DOHH2 (cell line): ENCODE data around the gene UBL3.
A peak's percentile ranks its signal among the peaks of the same experiment; 100 is the strongest.

ENCODE experiments used
- H3F3A ChIP-seq: fragments of 200-600 bp; sonication (generic), shearing (Covaris generic); 2 replicates; pipeline ENCODE4 v1.6.0; 2016; ENCODE audit warnings: antibody characterized with exemption, mild to moderate bottlenecking; ENCODE audit not compliant: control insufficient read depth, insufficient read depth
- H3K27ac ChIP-seq: fragments of 200-600 bp; sonication (generic); 2 replicates; pipeline ENCODE4 v1.5.1; 2014; ENCODE audit warnings: low read depth, mild to moderate bottlenecking, low read length, moderate library complexity
- H3K27me3 ChIP-seq: fragments of 200-600 bp; sonication (generic); 2 replicates; pipeline ENCODE4 v1.6.1; 2014; ENCODE audit warnings: mild to moderate bottlenecking, low read length, mixed read lengths; ENCODE audit not compliant: control insufficient read depth
- H3K36me3 ChIP-seq: fragments of 200-600 bp; sonication (generic); 2 replicates; pipeline ENCODE4 v1.6.1; 2014; ENCODE audit warnings: mild to moderate bottlenecking, low read length, moderate library complexity, mixed read lengths; ENCODE audit not compliant: control insufficient read depth
- H3K4me1 ChIP-seq: fragments of 200-600 bp; sonication (generic); 2 replicates; pipeline ENCODE4 v1.6.1; 2014; ENCODE audit warnings: mild to moderate bottlenecking, low read length, mixed read lengths; ENCODE audit not compliant: control insufficient read depth
- H3K4me2 ChIP-seq: fragments of 200-600 bp; sonication (generic); 2 replicates; pipeline ENCODE4 v1.6.0; 2014; ENCODE audit warnings: mild to moderate bottlenecking, low read length, moderate library complexity
- H3K4me3 ChIP-seq: fragments of 200-600 bp; sonication (generic); 2 replicates; pipeline ENCODE4 v1.5.1; 2014; ENCODE audit warnings: mild to moderate bottlenecking, low read length, mixed read lengths
- H3K79me2 ChIP-seq: fragments of 200-600 bp; sonication (generic); 2 replicates; pipeline ENCODE4 v1.6.1; 2014; ENCODE audit warnings: mild to moderate bottlenecking, low read length, mixed read lengths; ENCODE audit not compliant: control insufficient read depth
- H3K9me2 ChIP-seq: fragments of 200-600 bp; sonication (generic); replicated peaks from 2 replicates; pipeline ENCODE4 v1.6.1; 2014; ENCODE audit warnings: mild to moderate bottlenecking, low read length, mixed read lengths; ENCODE audit not compliant: control insufficient read depth
- H3K9me3 ChIP-seq: fragments of 200-600 bp; sonication (generic); 2 replicates; pipeline ENCODE4 v1.6.1; 2014; ENCODE audit warnings: antibody characterized with exemption, low read length, mixed read lengths; ENCODE audit not compliant: control insufficient read depth, insufficient read depth
- H4K20me1 ChIP-seq: fragments of 200-600 bp; sonication (generic); 2 replicates; pipeline ENCODE4 v1.6.0; 2014; ENCODE audit warnings: low read depth, mild to moderate bottlenecking, antibody characterized with exemption, low read length, moderate library complexity; ENCODE audit not compliant: control insufficient read depth, insufficient read depth
- EZH2phosphoT487 ChIP-seq: fragments of 200-600 bp; sonication (generic); IDR thresholded peaks from 2 replicates; pipeline ENCODE4 v1.6.1; 2017; ENCODE audit warnings: borderline replicate concordance, mild to moderate bottlenecking, antibody characterized with exemption, low read length, moderate library complexity, mixed read lengths
- TF ChIP-seq, protein P1 (sequence below): fragments of 200-600 bp; sonication (generic); IDR thresholded peaks from one replicate; pipeline ENCODE4 v1.5.1; 2014; ENCODE audit warnings: antibody characterized with exemption, mild to moderate bottlenecking, low read depth, low read length; ENCODE audit not compliant: poor library complexity, severe bottlenecking

Gene UBL3

DNA sequence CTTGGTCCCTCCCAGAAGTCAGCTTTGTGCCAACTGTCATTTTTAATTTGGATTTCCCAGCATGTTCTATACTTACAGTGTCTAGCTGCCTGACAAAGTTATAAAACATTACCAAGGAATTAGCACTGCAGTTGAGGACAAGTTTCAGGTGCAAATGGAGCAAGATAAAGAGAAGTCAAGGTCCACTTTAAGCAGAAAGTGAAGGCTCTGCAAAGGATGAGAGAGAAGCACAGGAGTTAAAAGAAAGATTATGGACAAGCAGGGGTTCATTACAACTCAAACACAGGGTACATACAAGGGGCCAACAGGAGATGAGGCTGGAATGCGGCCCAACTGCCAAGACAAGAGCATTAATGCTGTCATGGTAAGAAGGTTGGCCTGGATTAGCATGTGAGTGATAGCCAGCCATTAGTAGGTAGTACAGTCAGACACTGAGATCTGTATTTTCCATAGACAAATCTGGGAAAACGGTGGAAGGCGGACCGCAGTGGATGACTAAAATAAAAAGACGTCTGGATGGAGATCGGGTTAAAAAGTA lies 17.6 kb downstream of the UBL3 start:
- Histone ChIP-seq H3K9me2 (no peaks in the 10 kb centered on the region), H3K4me2 (no peak overlapping the region), H3K27ac (no peak overlapping the region), H4K20me1 (no peaks in the 10 kb centered on the region), H3K79me2 (peaks cover 2% of the 10 kb centered on the region; the same call in 1 of the 2 replicates), H3F3A (no peaks in the 10 kb centered on the region), H3K27me3 (no peaks in the 10 kb centered on the region), H3K4me3 (no peak overlapping the region), H3K9me3 (no peaks in the 10 kb centered on the region), H3K36me3 (no peaks in the 10 kb centered on the region), H3K4me1 (no peaks in the 10 kb centered on the region)
- no peak for TF ChIP-seq EZH2phosphoT487

DNA sequence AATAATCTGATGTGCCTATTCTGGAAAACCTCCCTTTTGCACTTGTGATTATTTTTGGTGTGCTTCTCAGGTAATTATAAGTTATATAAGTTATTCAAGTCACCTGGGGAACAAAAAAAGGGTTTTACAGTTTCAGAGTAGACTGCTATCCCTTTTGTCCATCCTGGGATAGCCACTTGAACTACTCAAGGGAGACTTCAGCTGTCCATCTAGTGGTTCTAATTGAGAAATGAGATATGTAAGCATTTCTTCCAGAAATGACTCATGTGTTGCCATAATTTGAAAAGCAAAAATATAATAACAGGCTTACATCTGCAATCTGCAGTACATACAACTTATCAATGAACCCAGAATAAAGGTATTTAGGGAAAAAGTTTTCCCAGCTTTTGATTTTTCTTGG lies 20.4 kb downstream of the UBL3 start:
- TF ChIP-seq, protein P1, sequence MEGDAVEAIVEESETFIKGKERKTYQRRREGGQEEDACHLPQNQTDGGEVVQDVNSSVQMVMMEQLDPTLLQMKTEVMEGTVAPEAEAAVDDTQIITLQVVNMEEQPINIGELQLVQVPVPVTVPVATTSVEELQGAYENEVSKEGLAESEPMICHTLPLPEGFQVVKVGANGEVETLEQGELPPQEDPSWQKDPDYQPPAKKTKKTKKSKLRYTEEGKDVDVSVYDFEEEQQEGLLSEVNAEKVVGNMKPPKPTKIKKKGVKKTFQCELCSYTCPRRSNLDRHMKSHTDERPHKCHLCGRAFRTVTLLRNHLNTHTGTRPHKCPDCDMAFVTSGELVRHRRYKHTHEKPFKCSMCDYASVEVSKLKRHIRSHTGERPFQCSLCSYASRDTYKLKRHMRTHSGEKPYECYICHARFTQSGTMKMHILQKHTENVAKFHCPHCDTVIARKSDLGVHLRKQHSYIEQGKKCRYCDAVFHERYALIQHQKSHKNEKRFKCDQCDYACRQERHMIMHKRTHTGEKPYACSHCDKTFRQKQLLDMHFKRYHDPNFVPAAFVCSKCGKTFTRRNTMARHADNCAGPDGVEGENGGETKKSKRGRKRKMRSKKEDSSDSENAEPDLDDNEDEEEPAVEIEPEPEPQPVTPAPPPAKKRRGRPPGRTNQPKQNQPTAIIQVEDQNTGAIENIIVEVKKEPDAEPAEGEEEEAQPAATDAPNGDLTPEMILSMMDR, result no peak
- TF ChIP-seq EZH2phosphoT487, result no peak
- no peaks in the 10 kb centered on the region for H3K36me3 ChIP-seq

DNA sequence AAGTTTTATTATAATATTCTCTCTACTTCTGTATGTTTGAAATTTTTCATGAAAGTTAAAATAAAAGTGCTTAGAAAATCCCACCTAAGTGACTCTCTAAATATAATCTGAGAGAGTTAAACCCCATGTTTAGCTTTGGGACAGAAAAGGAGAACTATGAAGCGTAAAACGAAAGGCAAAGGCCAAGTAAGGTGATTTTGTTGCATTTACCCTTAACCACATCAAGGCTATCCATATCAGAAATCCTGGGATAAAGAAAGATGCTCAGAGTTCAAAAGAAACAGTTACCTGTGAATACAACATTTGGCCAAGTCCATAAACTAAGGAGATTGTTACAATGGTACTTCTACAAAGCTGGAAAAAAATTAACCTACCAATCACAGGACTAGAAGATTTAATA lies 31.3 kb downstream of the UBL3 start:
- Histone ChIP-seq H3K27me3 (peaks cover 23% of the 10 kb centered on the region), H3K9me2 (no peaks in the 10 kb centered on the region), H3F3A (peaks cover 14% of the 10 kb centered on the region), H3K9me3 (no peaks in the 10 kb centered on the region), H3K4me2 (no peak overlapping the region), H4K20me1 (peaks cover 21% of the 10 kb centered on the region), H3K4me1 (peaks cover 22% of the 10 kb centered on the region), H3K4me3 (no peak overlapping the region), H3K36me3 (no peaks in the 10 kb centered on the region), H3K27ac (no peak overlapping the region), H3K79me2 (peaks cover 3% of the 10 kb centered on the region; the same call in 1 of the 2 replicates)
- no peak for TF ChIP-seq EZH2phosphoT487
- TF ChIP-seq, protein P1, result no peak

More for the DNA sequence above, 20.4 kb downstream of the UBL3 start:
- Histone ChIP-seq H3K4me1 (no peaks in the 10 kb centered on the region), H3K4me3 (no peak overlapping the region), H3K4me2 (no peak overlapping the region), H3K9me3 (no peaks in the 10 kb centered on the region), H3K9me2 (no peaks in the 10 kb centered on the region), H3K79me2 (no peaks in the 10 kb centered on the region), H3K27me3 (no peaks in the 10 kb centered on the region), H3K27ac (no peak overlapping the region), H4K20me1 (no peaks in the 10 kb centered on the region), H3F3A (no peaks in the 10 kb centered on the region)

GRCh38 chr13:29817604-29818378 lies 32.6 kb downstream of the UBL3 start:
- peaks cover 21% of the 10 kb centered on the region for H4K20me1 ChIP-seq
- peak overlapping the region; percentile 53 for H3K4me2 ChIP-seq
- peaks cover 3% of the 10 kb centered on the region; the same call in 1 of the 2 replicates for H3K79me2 ChIP-seq
- no peaks in the 10 kb centered on the region for H3K9me3 ChIP-seq
- peak overlapping the region; percentile 3; the same call in 1 of the 2 replicates for H3K4me3 ChIP-seq
- no peaks in the 10 kb centered on the region for H3K9me2 ChIP-seq
- H3K27me3 ChIP-seq, result peaks cover 23% of the 10 kb centered on the region
- H3K27ac ChIP-seq, result no peak overlapping the region
- H3K36me3 ChIP-seq, result no peaks in the 10 kb centered on the region
- peaks cover 22% of the 10 kb centered on the region for H3K4me1 ChIP-seq
- H3F3A ChIP-seq, result peaks cover 14% of the 10 kb centered on the region
- TF ChIP-seq, protein P1, result no peak
- no peak for TF ChIP-seq EZH2phosphoT487
